ENCODE measurements around the gene SPZ1.

Gene SPZ1

GRCh38 chr5:80309871-80310665, 9.7 kb upstream of the SPZ1 start:
- Mint-ChIP-seq H3K27ac (no peak overlapping the region), H3K36me3 (ENCODE audit: low read depth) (peaks cover 1% of the 10 kb centered on the region), H3K4me3 (no peak overlapping the region), H3K4me1 (peaks cover 7% of the 10 kb centered on the region), H3K9me3 (peaks cover 42% of the 10 kb centered on the region), H3K27me3 (ENCODE audit: low read depth, poor library complexity) (no peaks in the 10 kb centered on the region)
- no peak for TF ChIP-seq CTCF (IDR thresholded peaks at IDR 0.05)
- DNase-seq, result no peak

- Mint-ChIP-seq H3K4me3 (no peak overlapping the region), H3K36me3 (ENCODE audit: low read depth) (peaks cover 18% of the 10 kb centered on the region), H3K4me1 (peaks cover 23% of the 10 kb centered on the region), H3K27ac (no peak overlapping the region), H3K9me3 (peaks cover 44% of the 10 kb centered on the region), H3K27me3 (ENCODE audit: low read depth, poor library complexity) (no peaks in the 10 kb centered on the region)
- no peak for TF ChIP-seq CTCF (IDR thresholded peaks at IDR 0.05)
- DNase-seq, result no peak
Measured at GRCh38 chr5:80315244-80315643, 4.6 kb upstream of the SPZ1 start.

GRCh38 chr5:80318212-80318611, 1.6 kb upstream of the SPZ1 start:
- H3K36me3 Mint-ChIP-seq (ENCODE audit: low read depth), result peaks cover 29% of the 10 kb centered on the region
- H3K27ac Mint-ChIP-seq, result peak overlapping the region; percentile 76
- no peak overlapping the region for H3K4me3 Mint-ChIP-seq
- no peak for TF ChIP-seq CTCF (IDR thresholded peaks at IDR 0.05)
- H3K4me1 Mint-ChIP-seq, result peaks cover 23% of the 10 kb centered on the region
- H3K9me3 Mint-ChIP-seq, result peaks cover 35% of the 10 kb centered on the region
- peak; percentile 24 for DNase-seq
- peaks cover under 1% of the 10 kb centered on the region for H3K27me3 Mint-ChIP-seq (ENCODE audit: low read depth, poor library complexity)

GRCh38 chr5:80324912-80325311, 5.1 kb downstream of the SPZ1 start:
- Mint-ChIP-seq H3K4me3 (no peak overlapping the region), H3K4me1 (no peaks in the 10 kb centered on the region), H3K27ac (no peak overlapping the region), H3K36me3 (ENCODE audit: low read depth) (peaks cover 14% of the 10 kb centered on the region), H3K9me3 (peaks cover 15% of the 10 kb centered on the region), H3K27me3 (ENCODE audit: low read depth, poor library complexity) (peaks cover 9% of the 10 kb centered on the region)
- TF ChIP-seq CTCF (IDR thresholded peaks at IDR 0.05), result no peak
- DNase-seq, result no peak

GRCh38 chr5:80326468-80326867, 6.7 kb downstream of the SPZ1 start:
- Mint-ChIP-seq H3K4me3 (no peak overlapping the region), H3K27me3 (ENCODE audit: low read depth, poor library complexity) (peaks cover 9% of the 10 kb centered on the region), H3K27ac (no peak overlapping the region), H3K9me3 (peaks cover 4% of the 10 kb centered on the region), H3K36me3 (ENCODE audit: low read depth) (no peaks in the 10 kb centered on the region), H3K4me1 (no peaks in the 10 kb centered on the region)
- no peak for DNase-seq
- TF ChIP-seq CTCF (IDR thresholded peaks at IDR 0.05), result no peak

GRCh38 chr5:80337379-80337778, 17.6 kb downstream of the SPZ1 start:
- no peaks in the 10 kb centered on the region for H3K4me1 Mint-ChIP-seq
- H3K36me3 Mint-ChIP-seq (ENCODE audit: low read depth), result no peaks in the 10 kb centered on the region
- H3K27ac Mint-ChIP-seq, result no peak overlapping the region
- DNase-seq, result no peak
- no peak overlapping the region for H3K4me3 Mint-ChIP-seq
- peaks cover 15% of the 10 kb centered on the region for H3K27me3 Mint-ChIP-seq (ENCODE audit: low read depth, poor library complexity)
- peaks cover under 1% of the 10 kb centered on the region for H3K9me3 Mint-ChIP-seq
- no peak for TF ChIP-seq CTCF (IDR thresholded peaks at IDR 0.05)
